IMR-90 (cell line): ENCODE data around the gene HOXA13.

Source experiments
- RFX5 ChIP-seq: IDR thresholded peaks from 2 replicates; pipeline ENCODE4 v1.8.0; 2012; ENCODE audit warnings: low read depth, mild to moderate bottlenecking, low read length, moderate library complexity
- TF ChIP-seq, protein P1 (sequence below): conservative IDR thresholded peaks from 2 replicates; pipeline ENCODE4 v1.5.1; 2012; ENCODE audit warnings: mild to moderate bottlenecking, low read depth, low read length, improper control_type of control experiment

DNA sequence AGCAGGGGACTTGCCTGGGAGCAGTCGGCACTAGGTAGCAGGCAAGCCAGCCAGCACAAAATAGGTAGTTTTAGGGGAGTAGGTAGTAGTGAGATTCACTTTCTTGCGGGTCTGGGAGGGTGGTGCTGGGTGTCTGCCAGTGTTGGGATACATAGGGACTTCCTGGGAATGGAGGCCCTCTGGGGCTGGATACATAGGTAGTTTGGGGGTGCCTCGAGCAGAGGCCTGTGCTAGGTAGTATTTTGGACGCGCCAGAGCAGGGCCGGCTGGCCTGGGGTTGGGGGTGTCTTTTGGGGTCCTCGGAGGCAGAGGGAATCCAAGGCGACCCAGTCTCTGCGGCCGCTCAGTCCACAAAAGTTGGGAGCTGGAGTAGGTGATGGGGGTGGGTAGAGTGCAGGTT, 45.5 kb downstream of the HOXA13 start:
- no peak for TF ChIP-seq RFX5
- TF ChIP-seq, protein P1, sequence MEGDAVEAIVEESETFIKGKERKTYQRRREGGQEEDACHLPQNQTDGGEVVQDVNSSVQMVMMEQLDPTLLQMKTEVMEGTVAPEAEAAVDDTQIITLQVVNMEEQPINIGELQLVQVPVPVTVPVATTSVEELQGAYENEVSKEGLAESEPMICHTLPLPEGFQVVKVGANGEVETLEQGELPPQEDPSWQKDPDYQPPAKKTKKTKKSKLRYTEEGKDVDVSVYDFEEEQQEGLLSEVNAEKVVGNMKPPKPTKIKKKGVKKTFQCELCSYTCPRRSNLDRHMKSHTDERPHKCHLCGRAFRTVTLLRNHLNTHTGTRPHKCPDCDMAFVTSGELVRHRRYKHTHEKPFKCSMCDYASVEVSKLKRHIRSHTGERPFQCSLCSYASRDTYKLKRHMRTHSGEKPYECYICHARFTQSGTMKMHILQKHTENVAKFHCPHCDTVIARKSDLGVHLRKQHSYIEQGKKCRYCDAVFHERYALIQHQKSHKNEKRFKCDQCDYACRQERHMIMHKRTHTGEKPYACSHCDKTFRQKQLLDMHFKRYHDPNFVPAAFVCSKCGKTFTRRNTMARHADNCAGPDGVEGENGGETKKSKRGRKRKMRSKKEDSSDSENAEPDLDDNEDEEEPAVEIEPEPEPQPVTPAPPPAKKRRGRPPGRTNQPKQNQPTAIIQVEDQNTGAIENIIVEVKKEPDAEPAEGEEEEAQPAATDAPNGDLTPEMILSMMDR: no peak
